Ascending aorta (tissue), 2 donors: ENCODE data around the gene PRTFDC1. TPM values are rescaled to one million over a fixed set of nuclear protein-coding genes. Genes with fewer than 3 reads are reported as not detected.

Experiments used
- DNase-seq, 2 donors: peaks; one replicate each; pipeline ENCODE4 v3.0.0-alpha.2; 2019; ENCODE audit warnings: low spot score in 2 of 2
- H3K27ac ChIP-seq, 2 donors: fragments of 200-600 bp; sonication (generic); one replicate each; pipeline ENCODE4 v1.5.1; 2016 to 2017; ENCODE audit warnings: mild to moderate bottlenecking in 1 of 2
- H3K27me3 ChIP-seq: fragments of 200-600 bp; sonication (generic); one replicate; pipeline ENCODE4 v1.5.1; 2017
- H3K36me3 ChIP-seq, 2 donors: fragments of 200-600 bp; sonication (generic); one replicate each; pipeline ENCODE4 v1.5.1; 2016
- H3K4me1 ChIP-seq, 2 donors: fragments of 200-600 bp; sonication (generic); one replicate each; pipeline ENCODE4 v1.5.1; 2016 to 2017; ENCODE audit warnings: mild to moderate bottlenecking in 1 of 2
- H3K4me3 ChIP-seq, 2 donors: fragments of 200-600 bp; sonication (generic); one replicate each; pipeline ENCODE4 v1.5.1; 2016 to 2017; ENCODE audit warnings: mild to moderate bottlenecking in 1 of 2
- H3K9me3 ChIP-seq, 2 donors: fragments of 200-600 bp; sonication (generic); one replicate each; pipeline ENCODE4 v1.5.1; 2016
- intact Hi-C: fragments of 100-400 bp; cut with DNase I; formaldehyde crosslinking; loops from one replicate; pipeline ENCODE4 v1.15.1; 2023
- total RNA-seq: library from RNA; depleted of rRNA; stranded (reverse); fragments of >200 nt; gene quantifications from one replicate; pipeline ENCODE4 v1.1.0, GENCODE V29; 2016
- TF ChIP-seq, protein P1 (sequence below), 3 experiments: fragments of 200-600 bp in 2 of 3; fragments of 450-650 bp in 1 of 3; sonication (generic) in 2 of 3; IDR thresholded peaks; one replicate each; pipeline ENCODE4 v1.5.1; 2016 to 2019; ENCODE audit warnings: antibody characterized with exemption in 3 of 3, mild to moderate bottlenecking in 1 of 3, moderate library complexity in 1 of 3

PRTFDC1 gene
- total RNA-seq, 1 donor from 2014 or later: 3.6 TPM

DNA sequence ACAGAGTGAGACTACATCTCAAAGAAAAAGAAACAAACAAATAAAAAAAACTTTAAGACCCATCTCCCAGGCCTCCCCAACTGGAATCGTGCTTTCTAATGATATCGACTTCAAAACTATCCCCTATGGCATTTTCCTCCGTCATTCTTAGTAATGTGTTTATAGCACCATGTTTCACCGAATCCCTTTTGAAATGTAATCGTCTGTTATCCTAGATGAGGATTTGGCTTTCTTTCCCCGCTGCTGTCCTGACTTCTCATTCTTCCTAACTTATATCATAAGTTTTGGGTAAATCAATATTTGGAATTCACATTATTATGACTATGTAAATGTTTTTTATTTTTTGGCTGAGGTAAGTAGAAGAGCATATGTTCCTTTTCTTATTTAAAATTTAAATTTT, 151.5 kb downstream of the PRTFDC1 start:
- Histone ChIP-seq H3K27ac (no peak overlapping the region), H3K9me3 (no peaks in the 10 kb centered on the region), H3K27me3 (no peaks in the 10 kb centered on the region), H3K4me1 (no peaks in the 10 kb centered on the region), H3K4me3 (no peak overlapping the region), H3K36me3 (no peaks in the 10 kb centered on the region)
- no peak for DNase-seq
- intact Hi-C loops: no loop called here
- TF ChIP-seq, protein P1, sequence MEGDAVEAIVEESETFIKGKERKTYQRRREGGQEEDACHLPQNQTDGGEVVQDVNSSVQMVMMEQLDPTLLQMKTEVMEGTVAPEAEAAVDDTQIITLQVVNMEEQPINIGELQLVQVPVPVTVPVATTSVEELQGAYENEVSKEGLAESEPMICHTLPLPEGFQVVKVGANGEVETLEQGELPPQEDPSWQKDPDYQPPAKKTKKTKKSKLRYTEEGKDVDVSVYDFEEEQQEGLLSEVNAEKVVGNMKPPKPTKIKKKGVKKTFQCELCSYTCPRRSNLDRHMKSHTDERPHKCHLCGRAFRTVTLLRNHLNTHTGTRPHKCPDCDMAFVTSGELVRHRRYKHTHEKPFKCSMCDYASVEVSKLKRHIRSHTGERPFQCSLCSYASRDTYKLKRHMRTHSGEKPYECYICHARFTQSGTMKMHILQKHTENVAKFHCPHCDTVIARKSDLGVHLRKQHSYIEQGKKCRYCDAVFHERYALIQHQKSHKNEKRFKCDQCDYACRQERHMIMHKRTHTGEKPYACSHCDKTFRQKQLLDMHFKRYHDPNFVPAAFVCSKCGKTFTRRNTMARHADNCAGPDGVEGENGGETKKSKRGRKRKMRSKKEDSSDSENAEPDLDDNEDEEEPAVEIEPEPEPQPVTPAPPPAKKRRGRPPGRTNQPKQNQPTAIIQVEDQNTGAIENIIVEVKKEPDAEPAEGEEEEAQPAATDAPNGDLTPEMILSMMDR (IDR thresholded peaks at IDR 0.05): no peak

Other genes with a start within 250 kb of the PRTFDC1 start
- gene ARHGAP21, start 228.7 kb downstream of the PRTFDC1 start, total RNA-seq: 27.5 TPM
- not detected for gene ENKUR, start 63.6 kb upstream of the PRTFDC1 start, total RNA-seq
- gene THNSL1, start 64.0 kb upstream of the PRTFDC1 start, total RNA-seq: 0.64 TPM
- not detected for gene GPR158, start 222.4 kb upstream of the PRTFDC1 start, total RNA-seq